Muscle layer of duodenum (tissue), 2 donors: Measurements from ENCODE around the gene ZCCHC2.

ENCODE experiments used
- H3K27ac ChIP-seq: one replicate; pipeline ENCODE4 v1.7.0; 2013; ENCODE audit warnings: mild to moderate bottlenecking, low read length
- H3K27me3 ChIP-seq: one replicate; pipeline ENCODE4 v1.7.0; 2013; ENCODE audit warnings: low read depth, mild to moderate bottlenecking, control low read depth, low read length
- H3K36me3 ChIP-seq, 2 donors: one replicate each; pipeline ENCODE4 v1.7.0; 2013; ENCODE audit warnings: low read length in 2 of 2, control low read depth in 1 of 2, mild to moderate bottlenecking in 1 of 2; ENCODE audit not compliant: insufficient read depth in 2 of 2, control insufficient read depth in 1 of 2
- H3K4me1 ChIP-seq, 2 donors: one replicate each; pipeline ENCODE4 v1.7.0; 2013; ENCODE audit warnings: low read length in 2 of 2, mild to moderate bottlenecking in 2 of 2, control low read depth in 1 of 2, moderate library complexity in 1 of 2; ENCODE audit not compliant: insufficient read depth in 2 of 2, control insufficient read depth in 1 of 2
- H3K4me3 ChIP-seq, 2 donors: one replicate each; pipeline ENCODE4 v1.7.0; 2013; ENCODE audit warnings: low read length in 2 of 2, low read depth in 1 of 2, mild to moderate bottlenecking in 1 of 2
- H3K9me3 ChIP-seq, 2 donors: one replicate each; pipeline ENCODE4 v1.7.0; 2013; ENCODE audit warnings: low read length in 2 of 2, control low read depth in 1 of 2, mild to moderate bottlenecking in 1 of 2; ENCODE audit not compliant: control insufficient read depth in 1 of 2
- donor health status: healthy.

ZCCHC2 gene

GRCh38 chr18:62512996-62513395, 9.8 kb upstream of the ZCCHC2 start:
- no peaks in the 10 kb centered on the region for H3K27me3 ChIP-seq
- H3K4me1 ChIP-seq = no peaks in the 10 kb centered on the region
- H3K9me3 ChIP-seq = peaks cover 21 to 32% of the 10 kb centered on the region in 2 donors
- no peak overlapping the region for H3K27ac ChIP-seq
- no peaks in the 10 kb centered on the region for H3K36me3 ChIP-seq
- no peak overlapping the region for H3K4me3 ChIP-seq

- no peaks in the 10 kb centered on the region for H3K36me3 ChIP-seq
- H3K4me1 ChIP-seq = no peaks in the 10 kb centered on the region
- no peak overlapping the region for H3K27ac ChIP-seq
- peaks cover 21 to 32% of the 10 kb centered on the region in 2 donors for H3K9me3 ChIP-seq
- no peak overlapping the region for H3K4me3 ChIP-seq
- no peaks in the 10 kb centered on the region for H3K27me3 ChIP-seq
Measured at GRCh38 chr18:62514570-62514969, 8.3 kb upstream of the ZCCHC2 start.

- no peak overlapping the region for H3K4me3 ChIP-seq
- no peaks in the 10 kb centered on the region for H3K27me3 ChIP-seq
- no peaks in the 10 kb centered on the region for H3K36me3 ChIP-seq
- H3K27ac ChIP-seq = no peak overlapping the region
- H3K4me1 ChIP-seq = peaks cover 0 to under 1% of the 10 kb centered on the region in 2 donors
- peaks cover 21 to 27% of the 10 kb centered on the region in 2 donors for H3K9me3 ChIP-seq
Measured at GRCh38 chr18:62516242-62516641, 6.6 kb upstream of the ZCCHC2 start.

GRCh38 chr18:62518460-62519375, 4.1 kb upstream of the ZCCHC2 start:
- Histone ChIP-seq H3K27me3 (no peaks in the 10 kb centered on the region), H3K27ac (no peak overlapping the region), H3K36me3 (no peaks in the 10 kb centered on the region), H3K4me1 (peaks cover 4 to 6% of the 10 kb centered on the region in 2 donors), H3K4me3 (no peak overlapping the region), H3K9me3 (peaks cover 9 to 10% of the 10 kb centered on the region in 2 donors)

- no peak overlapping the region for H3K4me3 ChIP-seq
- peaks cover 4 to 6% of the 10 kb centered on the region in 2 donors for H3K4me1 ChIP-seq
- H3K36me3 ChIP-seq = no peaks in the 10 kb centered on the region
- H3K9me3 ChIP-seq = peaks cover under 1 to 6% of the 10 kb centered on the region in 2 donors
- H3K27ac ChIP-seq = no peak overlapping the region
- H3K27me3 ChIP-seq = no peaks in the 10 kb centered on the region
Measured at GRCh38 chr18:62519684-62520083, 3.1 kb upstream of the ZCCHC2 start.

- peak overlapping the region in 1 of 2 donors; percentile 56 for H3K4me3 ChIP-seq
- no peaks in the 10 kb centered on the region for H3K9me3 ChIP-seq
- H3K27ac ChIP-seq = no peak overlapping the region
- peaks cover 14 to 17% of the 10 kb centered on the region in 2 donors for H3K4me1 ChIP-seq
- H3K27me3 ChIP-seq = no peaks in the 10 kb centered on the region
- H3K36me3 ChIP-seq = no peaks in the 10 kb centered on the region
Measured at GRCh38 chr18:62521082-62521481, 1.7 kb upstream of the ZCCHC2 start.

- Histone ChIP-seq H3K4me3 (peak overlapping the region; percentile 56 to 87), H3K27ac (no peak overlapping the region), H3K9me3 (no peaks in the 10 kb centered on the region), H3K36me3 (no peaks in the 10 kb centered on the region), H3K27me3 (no peaks in the 10 kb centered on the region), H3K4me1 (peaks cover 14 to 17% of the 10 kb centered on the region in 2 donors)
Measured at GRCh38 chr18:62521593-62521992, 1.2 kb upstream of the ZCCHC2 start.

- peaks cover 14 to 20% of the 10 kb centered on the region in 2 donors for H3K4me1 ChIP-seq
- H3K4me3 ChIP-seq = peak overlapping the region; percentile 56 to 87
- H3K27me3 ChIP-seq = no peaks in the 10 kb centered on the region
- peak overlapping the region; percentile 54 for H3K27ac ChIP-seq
- H3K36me3 ChIP-seq = no peaks in the 10 kb centered on the region
- no peaks in the 10 kb centered on the region for H3K9me3 ChIP-seq
Measured at GRCh38 chr18:62522178-62522503, 684 bp upstream of the ZCCHC2 start.

GRCh38 chr18:62523255-62523588, 397 bp downstream of the ZCCHC2 start:
- Histone ChIP-seq H3K27ac (no peak overlapping the region), H3K27me3 (no peaks in the 10 kb centered on the region), H3K4me1 (peaks cover 14 to 22% of the 10 kb centered on the region in 2 donors), H3K9me3 (no peaks in the 10 kb centered on the region), H3K4me3 (peak overlapping the region in 1 of 2 donors; percentile 87), H3K36me3 (no peaks in the 10 kb centered on the region)

GRCh38 chr18:62523631-62524439, 1.0 kb downstream of the ZCCHC2 start:
- Histone ChIP-seq H3K36me3 (no peaks in the 10 kb centered on the region), H3K9me3 (no peaks in the 10 kb centered on the region), H3K4me1 (peaks cover 14 to 22% of the 10 kb centered on the region in 2 donors), H3K27ac (peak overlapping the region; percentile 93), H3K27me3 (no peaks in the 10 kb centered on the region), H3K4me3 (peak overlapping the region; percentile 90 to 98)

GRCh38 chr18:62524440-62525200, 1.8 kb downstream of the ZCCHC2 start:
- no peaks in the 10 kb centered on the region for H3K9me3 ChIP-seq
- no peaks in the 10 kb centered on the region for H3K27me3 ChIP-seq
- peaks cover 14 to 27% of the 10 kb centered on the region in 2 donors for H3K4me1 ChIP-seq
- peak overlapping the region; percentile 93 for H3K27ac ChIP-seq
- H3K4me3 ChIP-seq = peak overlapping the region; percentile 90 to 98
- no peaks in the 10 kb centered on the region for H3K36me3 ChIP-seq
